ENCODE results near the gene CLEC4M.

DNA sequence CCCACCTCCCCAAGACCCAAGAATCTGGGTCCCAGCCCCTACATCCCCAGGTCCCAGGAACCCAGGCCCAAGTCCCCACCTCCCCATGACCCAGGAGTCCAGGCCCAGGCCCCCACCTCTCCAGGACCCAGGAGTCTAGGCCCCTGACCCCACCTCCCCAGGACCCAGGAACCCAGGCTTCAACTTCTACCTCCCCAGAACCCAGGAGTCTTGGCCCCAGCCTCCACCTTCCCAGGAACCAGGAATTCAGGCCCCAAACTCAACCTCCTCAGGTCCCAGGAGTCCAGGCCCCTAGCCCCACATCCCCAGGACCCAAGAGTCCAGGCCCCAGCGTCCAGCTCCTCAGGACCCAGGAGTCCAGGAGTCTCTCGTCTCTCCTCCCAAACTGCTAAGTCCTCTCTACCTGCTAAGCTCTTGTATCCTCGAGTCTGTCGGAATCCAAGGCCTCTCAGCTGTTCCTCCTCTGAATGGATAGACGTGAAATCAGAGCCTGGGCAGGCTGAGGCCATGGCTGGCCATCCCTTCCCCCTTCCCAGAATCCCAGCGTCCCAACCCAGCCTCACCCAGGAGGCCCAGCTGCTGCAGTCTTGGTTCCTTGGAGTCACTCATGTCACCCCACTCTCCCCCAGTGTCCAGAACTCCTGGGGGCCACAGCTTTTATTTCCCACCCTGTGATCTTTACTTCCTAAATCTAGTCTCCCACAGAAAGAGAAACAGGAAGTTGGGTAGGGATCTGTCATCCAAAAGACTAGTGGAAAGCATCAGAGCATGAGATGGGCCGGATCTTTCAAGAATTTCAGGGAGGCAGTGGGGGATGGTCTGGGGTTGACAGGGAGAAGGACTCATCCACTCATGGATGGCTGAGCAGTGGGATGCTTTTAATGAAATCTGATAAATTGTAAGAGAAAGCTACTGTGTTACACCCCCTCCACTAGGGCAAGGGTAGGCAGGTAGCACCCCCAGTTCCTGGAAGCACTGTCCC is 15.8 kb upstream of the CLEC4M start, which contains the start of gene CD209:
- TF ChIP-seq POLR2A (IDR thresholded peaks at IDR 0.05; ENCODE audit: low read length) (no peak), GATA1 (IDR thresholded peaks at IDR 0.05; ENCODE audit: low read depth, low read length) (no peak)

Measured in erythroblast (primary cell).